K562 (cell line): ENCODE data around the gene MED29. TPM values are rescaled to one million over a fixed set of nuclear protein-coding genes. Genes with fewer than 3 reads are reported as not detected.
A peak's percentile ranks its signal among the peaks of the same experiment; 100 is the strongest.

Experiments
- ATAC-seq: fragments of 200-7000 bp; cut with Tn5 transposase; 3 replicates; pipeline ENCODE4 v1.9.1; 2020; ENCODE audit warnings: moderate library complexity
- BruUV-seq: library from RNA; stranded (reverse); fragments of 400-500 nt; replicated peaks from 2 replicates; lab custom pipeline; 2021; lab: Mats Ljungman, UMichigan
- CTCF ChIA-PET: fragments of 300-600 bp; formaldehyde crosslinking; extraction: SDS; loops from one replicate; lab custom pipeline; 2021; ENCODE audit warnings: low intra/inter-chr PET ratio; lab: Yijun Ruan, JAX
- POLR2A ChIA-PET: fragments of 300-600, 350-650 bp; sonication (Branson Sonifier 250); formaldehyde crosslinking; extraction: SDS; loops from one replicate; lab custom pipeline; 2021; ENCODE audit warnings: antibody characterized with exemption, inconsistent platforms; lab: Yijun Ruan, JAX
- DNase-seq, 4 experiments: peaks; one replicate each; pipeline versions ENCODE4 v3.0.0 to v3.0.0-alpha.2; 2011 to 2018; ENCODE audit warnings: low spot score in 3 of 4, mixed read lengths in 3 of 4; ENCODE audit errors: extremely low read depth in 1 of 4
- FAIRE-seq: peaks from 2 replicates; lab custom pipeline; 2011; peaks lifted over from hg19 to GRCh38; lab: Jason Lieb, UNC
- H2AFZ ChIP-seq: 2 replicates; pipeline ENCODE4 v1.6.0; 2011; ENCODE audit warnings: low read depth, low read length, control low read depth, inconsistent platforms
- H3K27ac ChIP-seq: fragments of 200-600 bp; 3 replicates; pipeline ENCODE4 v1.8.0; 2011; ENCODE audit warnings: low read depth, mild to moderate bottlenecking, control low read depth, inconsistent platforms, low read length, moderate library complexity, mixed read lengths; ENCODE audit errors: extremely low read depth
- H3K27me3 ChIP-seq, 2 experiments: fragments of 300-600 bp in 1 of 2; 2 replicates in 1 of 2; 3 replicates in 1 of 2; pipeline versions ENCODE4 v1.6.0 to v1.8.0; 2011; ENCODE audit warnings: inconsistent platforms in 2 of 2, low read length in 2 of 2, mild to moderate bottlenecking in 1 of 2, mixed read lengths in 1 of 2, moderate library complexity in 1 of 2; ENCODE audit not compliant: control insufficient read depth in 2 of 2, insufficient read depth in 2 of 2
- H3K36me3 ChIP-seq: fragments of 300-600 bp; 3 replicates; pipeline ENCODE4 v1.8.0; 2011; ENCODE audit warnings: mild to moderate bottlenecking, low read length, inconsistent platforms; ENCODE audit not compliant: control insufficient read depth, insufficient read depth
- H3K4me1 ChIP-seq, 2 experiments: fragments of 200-600 bp in 1 of 2; replicated peaks in 1 of 2; 2 replicates in 1 of 2; 3 replicates in 1 of 2; pipeline versions ENCODE4 v1.5.1 to v1.8.0; 2011; ENCODE audit warnings: inconsistent platforms in 2 of 2, low read length in 2 of 2, mild to moderate bottlenecking in 1 of 2, mixed read lengths in 1 of 2, moderate library complexity in 1 of 2; ENCODE audit not compliant: control insufficient read depth in 2 of 2, insufficient read depth in 2 of 2
- H3K4me2 ChIP-seq: 2 replicates; pipeline ENCODE4 v1.6.1; 2011; ENCODE audit warnings: low read length, control low read depth, inconsistent platforms, mixed read lengths; ENCODE audit not compliant: insufficient read depth
- H3K4me3 ChIP-seq: fragments of 200-600 bp; sonication (generic), shearing (Covaris generic); 2 replicates; pipeline ENCODE4 v1.5.1; 2016; ENCODE audit warnings: control low read depth, inconsistent platforms
- H3K79me2 ChIP-seq: fragments of 200-600 bp; 3 replicates; pipeline ENCODE4 v1.8.0; 2011; ENCODE audit warnings: low read length, inconsistent platforms; ENCODE audit not compliant: control insufficient read depth, insufficient read depth
- H3K9ac ChIP-seq, 2 experiments: 2 replicates each; pipeline versions ENCODE4 v1.6.0 to v1.6.1; 2011; ENCODE audit warnings: low read depth in 2 of 2, low read length in 2 of 2, control low read depth in 1 of 2, inconsistent platforms in 1 of 2, mild to moderate bottlenecking in 1 of 2, mixed read lengths in 1 of 2; ENCODE audit not compliant: insufficient read depth in 1 of 2
- H3K9me1 ChIP-seq: one replicate; pipeline ENCODE4 v1.6.0; 2011; ENCODE audit warnings: inconsistent platforms, mild to moderate bottlenecking, low read length, moderate library complexity; ENCODE audit not compliant: control insufficient read depth, insufficient read depth
- H3K9me3 ChIP-seq: replicated peaks from 2 replicates; pipeline ENCODE4 v1.5.1; 2011; ENCODE audit warnings: low read depth, low read length, inconsistent platforms; ENCODE audit not compliant: control insufficient read depth, insufficient read depth
- H4K20me1 ChIP-seq: replicated peaks from 2 replicates; pipeline ENCODE4 v1.6.1; 2011; ENCODE audit warnings: low read length, inconsistent platforms, mixed read lengths; ENCODE audit not compliant: control insufficient read depth, insufficient read depth
- CC2D1A ChIP-seq: fragments of 450-650 bp; IDR thresholded peaks from 2 replicates; pipeline ENCODE4 v1.6.1; 2017; ENCODE audit warnings: mild to moderate bottlenecking
- CHD1 ChIP-seq: fragments of 200-600 bp; sonication (generic); IDR thresholded peaks from one replicate; pipeline ENCODE4 v1.6.1; 2012; ENCODE audit warnings: mild to moderate bottlenecking, moderate library complexity, low read length, inconsistent platforms
- DACH1 ChIP-seq: fragments of 450-650 bp; IDR thresholded peaks from 2 replicates; pipeline ENCODE4 v1.6.1; 2018; ENCODE audit not compliant: partially characterized antibody
- E2F3 ChIP-seq: fragments of 250-450 bp; sonication (Bioruptor Pico); IDR thresholded peaks from 2 replicates; pipeline ENCODE4 v1.4.0; 2020; ENCODE audit warnings: mild to moderate bottlenecking
- FOXJ2 ChIP-seq: fragments of 200-800 bp; sonication (Bioruptor generic); IDR thresholded peaks from 2 replicates; pipeline ENCODE4 v1.6.1; 2016; ENCODE audit warnings: missing genetic modification characterization, missing compliant biosample characterization
- POLR2AphosphoS5 ChIP-seq: IDR thresholded peaks from 2 replicates; pipeline ENCODE4 v1.6.1; 2011; ENCODE audit warnings: mild to moderate bottlenecking, low read depth, low read length, moderate library complexity; ENCODE audit not compliant: control insufficient read depth, insufficient read depth
- RBM39 ChIP-seq: fragments of 200-400 bp; formaldehyde crosslinking; optimal IDR thresholded peaks from 2 replicates; pipeline ENCODE3; 2018; ENCODE audit warnings: low read depth, low read length
- ZSCAN32 ChIP-seq: fragments of 450-650 bp; formaldehyde crosslinking; IDR thresholded peaks from 2 replicates; pipeline ENCODE4 v1.4.0; 2020; ENCODE audit warnings: mild to moderate bottlenecking, moderate library complexity
- WGBS: fragments of 100-300 bp; shearing (Covaris generic); methylation state at CpG from one replicate; pipeline ENCODE4 v1.1.6; 2016; ENCODE audit warnings: low coverage, mixed read lengths; ENCODE audit not compliant: insufficient coverage; ENCODE audit errors: missing lambda C conversion rate; 5-methylcytosine and 5-hydroxymethylcytosine counted together
- in situ Hi-C: fragments of 300-500 bp; cut with MboI; formaldehyde crosslinking; loops from 4 replicates; pipeline ENCODE4 v1.15.0; 2018; ENCODE audit warnings: inconsistent platforms, mixed read lengths
- intact Hi-C: fragments of 100-400 bp; cut with micrococcal nuclease; formaldehyde crosslinking; loops from 2 replicates; pipeline ENCODE4 v1.14.2; 2022
- polyA plus RNA-seq, 8 experiments: library from polyadenylated mRNA; depleted of rRNA in 4 of 8; stranded (reverse) in 5 of 8; unstranded in 3 of 8; fragments of >200 nt; fragmentation: Nextera tagmentation in 2 of 8; fragmentation: Illumina TruSeq in 1 of 8; extraction: Ambion mirVana in 2 of 8; extraction: Trizol in 1 of 8; gene quantifications; 2 replicates each; pipeline versions ENCODE4 v1.2.1 to v1.2.3, GENCODE V29; 2011 to 2014; ENCODE audit warnings: inconsistent platforms in 1 of 8, missing spikeins in 1 of 8
- total RNA-seq, 7 experiments: library from RNA; depleted of rRNA in 6 of 7; stranded (reverse); fragments of >200 nt in 6 of 7; fragmentation: Illumina TruSeq in 2 of 7; extraction: Trizol in 2 of 7; gene quantifications; 2 replicates each; pipeline versions ENCODE4 v1.2.1 to v1.2.3, GENCODE V29; 2011 to 2021; ENCODE audit warnings: low replicate concordance in 1 of 7
- TF ChIP-seq, protein P1 (sequence below): IDR thresholded peaks from 2 replicates; pipeline ENCODE4 v1.6.1; 2016; ENCODE audit warnings: missing genetic modification characterization, missing compliant biosample characterization
- TF ChIP-seq, protein P2 (sequence below), 2 experiments: fragments of 450-650 bp; IDR thresholded peaks; 2 replicates each; pipeline ENCODE4 v1.6.1; 2016; ENCODE audit warnings: mild to moderate bottlenecking in 2 of 2, borderline replicate concordance in 1 of 2, low read depth in 1 of 2, moderate library complexity in 1 of 2
- TF ChIP-seq, protein P3 (sequence below): fragments of 250-450 bp; sonication (Bioruptor Pico); IDR thresholded peaks from 2 replicates; pipeline ENCODE4 v1.5.1; 2021; ENCODE audit warnings: mild to moderate bottlenecking

Gene MED29
- total and polyA plus RNA-seq, 9 of the 15 experiments (the other 6 are each of a cell fraction or from before 2014, with no cell fraction given), result 1.8 to 22.6 (median 12.4) TPM

DNA sequence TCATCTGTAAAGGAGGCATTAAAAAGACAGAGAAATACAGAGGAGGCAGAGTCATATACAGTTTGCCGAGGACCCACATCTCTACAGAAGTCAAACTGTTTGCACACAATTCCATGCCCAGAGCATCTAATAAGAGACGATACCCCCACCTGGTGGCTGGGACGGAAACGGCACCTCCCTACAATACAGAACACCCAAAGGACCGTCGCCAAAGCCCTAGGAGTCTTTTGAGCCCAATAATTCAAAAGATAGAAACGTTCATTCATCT is 20.6 kb downstream of the MED29 start:
- no peak for FAIRE-seq
- DNase-seq, result peak; percentile 45 to 94 (median 62)
- 0% methylated on average over 7 of the region's 7 CpGs for WGBS
- H3K9me1 ChIP-seq, result no peaks in the 10 kb centered on the region
- peak overlapping the region; percentile 21 to 69; a peak in 3 of 4 replicates for H3K9ac ChIP-seq
- intact Hi-C loops (loop anchor here (1.0 to 5.0 kb wide), 5 partner anchors 14 to 289 kb away; partner anchors contain the start of gene SAMD4B), in situ Hi-C loops (no loop called here)
- peak overlapping the region; percentile 52 for H2AFZ ChIP-seq
- H3K4me3 ChIP-seq, result peak overlapping the region; percentile 71
- peak overlapping the region; percentile 98 for H3K27ac ChIP-seq
- peak overlapping the region; percentile 70 for H3K4me2 ChIP-seq
- H3K4me1 ChIP-seq, result peaks cover 39 to 75% of the 10 kb centered on the region in 2 experiments
- no peaks in the 10 kb centered on the region for H3K9me3 ChIP-seq
- BruUV-seq, result no TSS peak
- CTCF ChIA-PET, result interaction anchor here (0.6 to 3.7 kb wide), 8 partner anchors 10 to 482 kb away, joined by 3 to 74 read pairs (median 7); no protein-coding TSS in a partner anchor
- peak; percentile 45 for ATAC-seq
- H3K79me2 ChIP-seq, result peaks cover 61% of the 10 kb centered on the region
- peaks cover 22% of the 10 kb centered on the region; the same call in 2 of the 3 replicates for H3K36me3 ChIP-seq
- peaks cover 4% of the 10 kb centered on the region; the same call in 1 of the 2 replicates for H4K20me1 ChIP-seq
- POLR2A ChIA-PET, result interaction anchor here (0.8 to 1.4 kb wide), 4 partner anchors 10 to 24 kb away, joined by 3 to 8 read pairs (median 4); partner anchors contain the start of genes MED29, PAF1 and RPS16
- no peaks in the 10 kb centered on the region for H3K27me3 ChIP-seq
- TF ChIP-seq POLR2AphosphoS5 (no peak), FOXJ2 (tag) (no peak), CC2D1A (peak; percentile 89), E2F3 (CRISPR knock-in tag) (no peak), DACH1 (no peak), RBM39 (no peak), ZSCAN32 (no peak), CHD1 (no peak)
- TF ChIP-seq, protein P1, sequence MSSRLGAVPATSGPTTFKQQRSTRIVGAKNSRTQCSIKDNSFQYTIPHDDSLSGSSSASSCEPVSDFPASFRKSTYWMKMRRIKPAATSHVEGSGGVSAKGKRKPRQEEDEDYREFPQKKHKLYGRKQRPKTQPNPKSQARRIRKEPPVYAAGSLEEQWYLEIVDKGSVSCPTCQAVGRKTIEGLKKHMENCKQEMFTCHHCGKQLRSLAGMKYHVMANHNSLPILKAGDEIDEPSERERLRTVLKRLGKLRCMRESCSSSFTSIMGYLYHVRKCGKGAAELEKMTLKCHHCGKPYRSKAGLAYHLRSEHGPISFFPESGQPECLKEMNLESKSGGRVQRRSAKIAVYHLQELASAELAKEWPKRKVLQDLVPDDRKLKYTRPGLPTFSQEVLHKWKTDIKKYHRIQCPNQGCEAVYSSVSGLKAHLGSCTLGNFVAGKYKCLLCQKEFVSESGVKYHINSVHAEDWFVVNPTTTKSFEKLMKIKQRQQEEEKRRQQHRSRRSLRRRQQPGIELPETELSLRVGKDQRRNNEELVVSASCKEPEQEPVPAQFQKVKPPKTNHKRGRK, result no peak
- TF ChIP-seq, protein P2, sequence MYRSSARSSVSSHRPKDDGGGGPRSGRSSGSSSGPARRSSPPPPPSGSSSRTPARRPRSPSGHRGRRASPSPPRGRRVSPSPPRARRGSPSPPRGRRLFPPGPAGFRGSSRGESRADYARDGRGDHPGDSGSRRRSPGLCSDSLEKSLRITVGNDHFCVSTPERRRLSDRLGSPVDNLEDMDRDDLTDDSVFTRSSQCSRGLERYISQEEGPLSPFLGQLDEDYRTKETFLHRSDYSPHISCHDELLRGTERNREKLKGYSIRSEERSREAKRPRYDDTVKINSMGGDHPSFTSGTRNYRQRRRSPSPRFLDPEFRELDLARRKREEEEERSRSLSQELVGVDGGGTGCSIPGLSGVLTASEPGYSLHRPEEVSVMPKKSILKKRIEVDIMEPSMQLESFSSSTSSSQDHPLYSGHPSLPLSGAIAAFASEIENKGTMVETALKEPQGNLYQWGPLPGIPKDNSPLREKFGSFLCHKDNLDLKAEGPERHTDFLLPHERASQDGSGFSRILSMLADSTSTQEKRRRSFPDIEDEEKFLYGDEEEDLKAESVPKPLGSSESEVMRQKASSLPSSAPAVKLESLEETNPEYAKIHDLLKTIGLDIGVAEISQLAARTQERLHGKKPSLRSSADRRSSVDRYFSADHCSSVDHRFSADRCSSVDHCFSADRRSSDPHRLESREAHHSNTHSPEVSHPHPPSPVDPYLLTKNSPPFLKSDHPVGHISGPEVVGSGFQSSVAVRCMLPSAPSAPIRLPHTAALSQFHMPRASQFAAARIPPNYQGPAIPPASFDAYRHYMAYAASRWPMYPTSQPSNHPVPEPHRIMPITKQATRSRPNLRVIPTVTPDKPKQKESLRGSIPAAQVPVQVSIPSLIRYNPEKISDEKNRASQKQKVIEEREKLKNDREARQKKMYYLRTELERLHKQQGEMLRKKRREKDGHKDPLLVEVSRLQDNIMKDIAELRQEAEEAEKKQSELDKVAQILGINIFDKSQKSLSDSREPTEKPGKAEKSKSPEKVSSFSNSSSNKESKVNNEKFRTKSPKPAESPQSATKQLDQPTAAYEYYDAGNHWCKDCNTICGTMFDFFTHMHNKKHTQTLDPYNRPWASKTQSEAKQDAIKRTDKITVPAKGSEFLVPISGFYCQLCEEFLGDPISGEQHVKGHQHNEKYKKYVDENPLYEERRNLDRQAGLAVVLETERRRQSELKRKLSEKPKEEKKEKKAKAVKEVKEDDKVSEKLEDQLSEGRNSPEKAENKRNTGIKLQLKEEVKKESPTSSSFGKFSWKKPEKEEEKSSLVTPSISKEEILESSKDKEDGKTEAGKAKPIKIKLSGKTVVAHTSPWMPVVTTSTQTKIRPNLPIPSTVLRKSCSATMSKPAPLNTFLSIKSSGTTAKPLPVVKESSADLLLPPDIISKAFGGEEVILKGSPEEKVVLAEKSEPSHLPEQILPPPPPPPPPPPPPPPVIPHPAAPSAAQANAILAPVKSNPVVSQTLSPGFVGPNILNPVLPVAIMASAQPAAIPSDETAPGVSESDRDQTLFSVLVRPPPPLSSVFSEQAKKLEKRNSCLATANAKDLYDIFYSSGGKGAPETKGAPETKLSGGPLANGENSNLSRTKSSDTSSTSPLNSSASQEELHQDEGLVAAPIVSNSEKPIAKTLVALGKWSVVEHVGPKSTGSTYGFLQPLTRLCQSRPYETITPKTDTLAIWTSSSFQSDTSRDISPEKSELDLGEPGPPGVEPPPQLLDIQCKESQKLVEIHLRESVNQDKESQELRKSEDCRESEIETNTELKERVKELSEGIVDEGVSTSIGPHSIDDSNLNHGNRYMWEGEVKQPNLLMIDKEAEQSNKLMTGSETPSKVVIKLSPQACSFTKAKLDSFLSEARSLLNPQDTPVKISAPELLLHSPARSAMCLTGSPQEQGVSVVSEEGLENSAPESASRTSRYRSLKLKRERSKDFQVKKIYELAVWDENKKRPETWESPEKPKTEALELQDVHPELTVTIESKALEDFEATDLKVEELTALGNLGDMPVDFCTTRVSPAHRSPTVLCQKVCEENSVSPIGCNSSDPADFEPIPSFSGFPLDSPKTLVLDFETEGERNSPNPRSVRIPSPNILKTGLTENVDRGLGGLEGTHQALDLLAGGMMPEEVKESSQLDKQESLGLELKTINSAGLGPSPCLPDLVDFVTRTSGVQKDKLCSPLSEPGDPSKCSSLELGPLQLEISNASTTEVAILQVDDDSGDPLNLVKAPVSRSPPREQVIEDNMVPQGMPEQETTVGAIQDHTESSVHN (IDR thresholded peaks at IDR 0.05; ENCODE audit: borderline replicate concordance in 1 of 2, low read depth in 1 of 2), result no peak
- TF ChIP-seq, protein P3, sequence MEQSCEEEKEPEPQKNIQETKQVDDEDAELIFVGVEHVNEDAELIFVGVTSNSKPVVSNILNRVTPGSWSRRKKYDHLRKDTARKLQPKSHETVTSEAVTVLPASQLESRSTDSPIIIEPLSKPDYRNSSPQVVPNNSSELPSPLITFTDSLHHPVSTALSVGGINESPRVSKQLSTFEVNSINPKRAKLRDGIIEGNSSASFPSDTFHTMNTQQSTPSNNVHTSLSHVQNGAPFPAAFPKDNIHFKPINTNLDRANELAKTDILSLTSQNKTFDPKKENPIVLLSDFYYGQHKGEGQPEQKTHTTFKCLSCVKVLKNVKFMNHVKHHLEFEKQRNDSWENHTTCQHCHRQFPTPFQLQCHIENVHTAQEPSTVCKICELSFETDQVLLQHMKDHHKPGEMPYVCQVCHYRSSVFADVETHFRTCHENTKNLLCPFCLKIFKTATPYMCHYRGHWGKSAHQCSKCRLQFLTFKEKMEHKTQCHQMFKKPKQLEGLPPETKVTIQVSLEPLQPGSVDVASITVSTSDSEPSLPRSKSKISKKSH (CRISPR knock-in tag), result no peak
